ENCODE data around the gene NACAD. TPM values are rescaled to one million over a fixed set of nuclear protein-coding genes. Genes with fewer than 3 reads are reported as not detected.

Gene NACAD
- total RNA-seq, 4 donors from 2014 or later: 1.4 to 4.4 (median 3.0) TPM

DNA sequence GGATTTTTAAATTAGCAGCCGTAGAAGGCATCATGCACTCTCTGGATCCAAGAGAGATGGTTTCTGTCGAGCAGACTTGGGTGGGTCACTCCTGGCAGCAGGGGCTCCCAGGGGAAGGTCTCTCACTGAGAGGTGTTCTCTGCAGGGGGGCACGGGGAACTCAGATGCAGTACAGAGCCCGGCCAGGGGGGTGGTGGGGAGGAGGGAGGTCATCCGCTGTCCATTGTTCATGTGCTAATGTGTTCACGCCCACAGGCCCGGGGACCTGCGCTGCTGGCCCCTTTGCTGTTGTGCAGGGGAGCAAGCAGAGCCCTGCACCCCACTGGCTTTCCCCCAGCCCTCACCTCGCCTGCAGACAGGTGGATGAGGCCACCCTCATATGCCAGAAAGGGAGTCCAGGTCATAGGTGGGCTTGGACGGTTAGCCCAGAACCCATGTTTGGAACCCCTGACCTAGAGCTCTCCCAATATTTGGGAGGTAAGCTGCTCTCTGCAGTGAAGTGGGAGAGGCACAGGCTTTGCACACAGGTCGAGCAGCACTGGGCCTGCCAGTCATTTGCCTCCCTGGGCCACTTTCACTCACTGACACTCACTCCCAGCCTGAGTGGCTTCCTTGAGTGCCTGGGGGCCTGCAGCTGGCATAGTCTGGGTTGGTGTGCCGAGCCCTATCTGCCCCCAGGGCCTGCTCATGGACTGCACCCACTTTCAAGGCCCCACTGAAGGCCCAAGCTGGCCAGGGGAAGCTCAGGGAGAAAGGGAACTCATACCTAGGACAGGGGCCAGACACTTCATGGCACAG lies 35.3 kb upstream of the NACAD start:
- ATAC-seq (ENCODE audit: low FRiP score): no peak
- DNase-seq (ENCODE audit: low spot score): no peak
- TF ChIP-seq, protein P1, sequence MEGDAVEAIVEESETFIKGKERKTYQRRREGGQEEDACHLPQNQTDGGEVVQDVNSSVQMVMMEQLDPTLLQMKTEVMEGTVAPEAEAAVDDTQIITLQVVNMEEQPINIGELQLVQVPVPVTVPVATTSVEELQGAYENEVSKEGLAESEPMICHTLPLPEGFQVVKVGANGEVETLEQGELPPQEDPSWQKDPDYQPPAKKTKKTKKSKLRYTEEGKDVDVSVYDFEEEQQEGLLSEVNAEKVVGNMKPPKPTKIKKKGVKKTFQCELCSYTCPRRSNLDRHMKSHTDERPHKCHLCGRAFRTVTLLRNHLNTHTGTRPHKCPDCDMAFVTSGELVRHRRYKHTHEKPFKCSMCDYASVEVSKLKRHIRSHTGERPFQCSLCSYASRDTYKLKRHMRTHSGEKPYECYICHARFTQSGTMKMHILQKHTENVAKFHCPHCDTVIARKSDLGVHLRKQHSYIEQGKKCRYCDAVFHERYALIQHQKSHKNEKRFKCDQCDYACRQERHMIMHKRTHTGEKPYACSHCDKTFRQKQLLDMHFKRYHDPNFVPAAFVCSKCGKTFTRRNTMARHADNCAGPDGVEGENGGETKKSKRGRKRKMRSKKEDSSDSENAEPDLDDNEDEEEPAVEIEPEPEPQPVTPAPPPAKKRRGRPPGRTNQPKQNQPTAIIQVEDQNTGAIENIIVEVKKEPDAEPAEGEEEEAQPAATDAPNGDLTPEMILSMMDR (IDR thresholded peaks at IDR 0.05): no peak

DNA sequence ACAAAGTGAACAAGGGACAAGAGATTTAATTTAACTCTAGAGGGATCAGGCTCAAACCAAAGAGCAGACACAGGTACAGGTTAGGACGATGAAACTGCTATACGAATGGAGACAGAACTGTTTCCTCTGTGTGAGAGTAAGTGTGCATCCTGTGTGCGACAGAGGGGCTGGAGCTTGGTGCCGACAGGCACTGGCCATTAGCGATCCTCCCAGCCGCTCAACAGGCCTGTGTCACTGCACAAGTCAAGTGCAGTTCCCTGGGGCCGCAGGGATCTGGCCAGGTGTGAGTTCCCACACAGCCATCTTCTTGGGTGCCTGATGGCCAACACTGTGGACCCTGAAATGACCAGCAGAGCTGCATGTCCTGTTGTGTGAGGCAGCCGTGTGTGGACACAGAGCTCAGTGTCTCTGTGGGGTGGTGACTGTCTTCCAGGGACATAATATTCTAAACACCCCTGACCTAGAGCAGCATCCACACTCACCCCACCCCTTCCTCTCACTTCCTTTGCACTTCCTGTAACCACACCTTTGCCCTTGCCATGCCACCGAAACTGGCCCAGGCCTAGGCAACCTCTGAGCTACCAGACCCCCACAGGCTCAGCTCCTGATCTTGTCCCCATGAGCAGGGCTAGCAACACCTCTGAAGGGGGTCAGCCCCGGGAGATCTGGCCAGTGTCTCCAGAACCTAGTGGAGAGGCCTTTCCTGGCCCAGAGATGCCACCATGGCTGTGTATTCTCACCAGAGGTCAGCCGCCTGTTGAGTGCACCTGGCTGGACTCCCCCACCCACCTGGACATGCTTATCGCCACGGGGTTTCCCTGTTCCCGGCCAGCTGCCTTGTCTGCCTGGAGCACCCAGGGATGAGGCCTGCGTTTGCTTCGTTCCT lies 34.4 kb upstream of the NACAD start:
- ATAC-seq (ENCODE audit: low FRiP score) (no peak), DNase-seq (ENCODE audit: low spot score) (no peak)
- TF ChIP-seq, protein P1 (IDR thresholded peaks at IDR 0.05): no peak

DNA sequence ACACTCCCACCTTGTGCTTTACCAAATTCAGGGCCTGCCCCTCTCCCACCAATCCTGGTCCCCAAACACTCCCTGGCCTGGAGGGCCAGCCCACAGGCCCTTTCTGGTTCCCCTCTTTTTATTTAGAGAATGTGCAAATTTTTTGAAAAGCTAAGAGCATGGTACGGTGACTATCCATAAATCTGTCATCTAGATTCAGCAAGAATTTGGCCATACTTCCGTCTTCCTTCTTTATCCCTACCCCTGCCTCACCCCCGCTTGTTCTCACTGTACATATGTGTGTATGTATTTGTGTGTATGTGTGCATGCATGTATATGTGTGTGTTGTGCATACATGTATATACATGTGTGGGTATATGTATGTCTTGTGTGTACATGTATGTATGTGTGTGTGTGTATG lies 30.8 kb upstream of the NACAD start:
- no peak for ATAC-seq (ENCODE audit: low FRiP score)
- TF ChIP-seq, protein P1 (IDR thresholded peaks at IDR 0.05): no peak
- no peak for DNase-seq (ENCODE audit: low spot score)

DNA sequence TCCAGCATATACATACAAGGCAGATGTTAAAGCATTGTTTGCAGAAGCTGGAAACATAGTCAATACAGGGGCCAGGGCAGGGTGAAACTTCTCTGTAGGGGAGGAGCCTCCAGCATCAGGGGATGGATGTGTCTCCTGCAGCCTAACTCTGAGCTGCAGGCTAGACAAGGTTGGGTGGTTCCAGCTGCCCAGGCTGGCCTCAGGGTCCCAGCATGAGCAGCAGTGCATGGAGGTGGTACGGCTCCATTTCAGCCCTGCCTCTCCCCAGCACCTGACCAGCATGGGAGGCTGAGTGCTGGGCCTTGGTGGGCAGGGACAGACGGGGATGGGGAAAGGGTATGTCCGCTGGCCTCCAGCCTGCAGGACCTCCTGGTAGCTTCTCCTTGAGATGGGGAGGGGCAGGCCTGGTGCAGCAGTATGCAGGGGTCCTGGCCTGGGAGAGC lies 30.1 kb upstream of the NACAD start:
- ATAC-seq (ENCODE audit: low FRiP score) (no peak), DNase-seq (ENCODE audit: low spot score) (no peak)
- TF ChIP-seq, protein P1 (IDR thresholded peaks at IDR 0.05): no peak

DNA sequence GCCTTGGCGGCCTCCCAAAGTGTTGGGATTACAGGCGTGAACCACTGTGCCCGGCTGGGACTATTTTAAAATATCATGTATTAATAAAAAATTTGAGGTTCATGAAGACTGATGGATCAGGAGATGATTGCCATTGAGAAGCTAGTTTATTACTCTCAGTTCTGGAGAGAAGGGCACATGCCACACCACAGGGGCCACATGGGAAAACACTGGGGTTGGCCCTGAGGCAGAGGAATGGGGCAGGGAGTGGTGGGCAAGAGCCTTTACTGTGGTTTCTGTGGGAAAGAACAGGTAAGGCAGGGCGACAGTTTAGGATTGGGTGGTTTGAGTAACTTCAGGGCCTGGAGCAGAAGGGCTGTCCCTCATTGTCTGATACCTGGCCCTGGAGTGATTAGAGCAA lies 29.5 kb upstream of the NACAD start:
- DNase-seq (ENCODE audit: low spot score) (no peak), ATAC-seq (ENCODE audit: low FRiP score) (no peak)
- TF ChIP-seq, protein P1 (IDR thresholded peaks at IDR 0.05): no peak

DNA sequence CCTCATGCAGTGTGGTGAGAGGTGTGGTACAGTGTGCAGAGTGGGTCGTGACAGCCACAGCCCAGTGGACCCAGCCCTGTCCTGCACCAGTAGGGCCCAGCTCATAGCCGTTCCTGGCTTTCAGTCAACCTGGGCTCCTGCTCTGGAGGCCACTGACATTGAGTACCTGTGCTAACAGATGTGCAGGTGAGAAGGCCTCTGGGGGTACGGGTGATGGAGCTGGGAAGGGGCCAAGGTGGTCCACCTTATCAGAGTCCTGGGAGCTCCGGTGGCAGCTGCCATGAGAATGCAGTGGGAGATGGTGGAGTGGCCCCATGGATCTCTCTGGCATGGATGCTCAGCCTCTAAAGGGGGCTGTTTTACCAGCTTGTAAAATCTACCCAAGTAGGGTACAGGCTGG lies 28.8 kb upstream of the NACAD start:
- ATAC-seq (ENCODE audit: low FRiP score) (peak; percentile 36), DNase-seq (ENCODE audit: low spot score) (no peak)
- TF ChIP-seq, protein P1 (IDR thresholded peaks at IDR 0.05): no peak
